Activated CD8-positive, alpha-beta memory T cell treated with anti-CD3 and anti-CD28 coated beads, Interleukin-2, amount 10 ng/mL, durations not matched to agents 7 days and 5 days (primary cell): ENCODE results near the gene CLMP. TPM values are rescaled to one million over a fixed set of nuclear protein-coding genes. Genes with fewer than 3 reads are reported as not detected.
"Not testable (repeated sequence)": the region's sequence is repeated elsewhere in the genome, so short reads cannot be mapped to it uniquely, and the experiment has no call there.

Source experiments
- ATAC-seq: fragments of 150-1000 bp; cut with Tn5 transposase; one replicate; pipeline ENCODE4 v1.10.0; 2021; ENCODE audit warnings: moderate library complexity
- CTCF ChIA-PET: fragments of 350-600 bp; sonication (Branson Sonifier 250); formaldehyde crosslinking; loops from one replicate; lab custom pipeline; 2021; ENCODE audit warnings: antibody characterized with exemption; lab: Charles Lee
- DNase-seq: peaks from one replicate; pipeline ENCODE4 v3.0.0-alpha.2; 2020
- H3K27ac Mint-ChIP-seq: one replicate; pipeline ENCODE4 v1.8.0; 2021; ENCODE audit warnings: mild to moderate bottlenecking, mixed read lengths
- H3K27me3 Mint-ChIP-seq: one replicate; pipeline ENCODE4 v1.8.0; 2021; ENCODE audit warnings: mixed read lengths
- H3K36me3 Mint-ChIP-seq: one replicate; pipeline ENCODE4 v1.8.0; 2021; ENCODE audit warnings: mild to moderate bottlenecking, mixed read lengths
- H3K4me1 Mint-ChIP-seq: one replicate; pipeline ENCODE4 v1.8.0; 2021; ENCODE audit warnings: mixed read lengths
- H3K4me3 Mint-ChIP-seq: one replicate; pipeline ENCODE4 v1.8.0; 2021; ENCODE audit warnings: mild to moderate bottlenecking, moderate library complexity, mixed read lengths
- H3K9me3 Mint-ChIP-seq: one replicate; pipeline ENCODE4 v1.8.0; 2022; ENCODE audit warnings: low read depth, mixed read lengths
- total RNA-seq, 2 experiments: library from RNA; stranded (reverse); gene quantifications; one replicate each; pipeline ENCODE4 v1.2.3, GENCODE V29; 2021

The CLMP gene
- total RNA-seq, 2 experiments from 2014 or later = 0.58 TPM; not detected in 1

DNA sequence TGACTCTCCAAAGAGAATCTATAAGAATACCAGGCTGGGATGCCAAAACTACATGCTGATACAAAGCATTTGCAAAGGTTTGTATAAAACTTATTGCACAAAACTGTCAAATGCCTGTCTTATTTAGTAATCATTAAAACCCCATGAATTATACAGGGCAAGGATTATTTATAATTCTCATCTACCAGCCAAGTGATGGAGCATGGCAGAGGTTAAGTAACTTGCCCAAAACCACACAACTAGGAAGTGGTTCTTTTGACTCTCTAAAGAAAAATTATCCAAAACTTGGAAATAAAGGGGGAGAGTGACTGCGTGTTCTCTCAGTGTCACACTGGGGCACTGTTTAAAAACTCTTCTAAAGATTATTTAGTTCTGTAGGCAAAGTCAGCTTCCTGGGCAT, 17.4 kb upstream of the CLMP start:
- no peaks in the 10 kb centered on the region for H3K36me3 Mint-ChIP-seq
- CTCF ChIA-PET = interaction anchor here (0.5 to 2.6 kb wide), 2 partner anchors 49 to 221 kb away, joined by 6 to 9 read pairs; no protein-coding TSS in a partner anchor
- H3K27me3 Mint-ChIP-seq = peaks cover 74% of the 10 kb centered on the region
- DNase-seq (no peak), ATAC-seq (no peak)
- H3K4me1 Mint-ChIP-seq = no peaks in the 10 kb centered on the region
- H3K9me3 Mint-ChIP-seq = no peaks in the 10 kb centered on the region
- no peak overlapping the region for H3K27ac Mint-ChIP-seq
- H3K4me3 Mint-ChIP-seq = no peak overlapping the region

GRCh38 chr11:123211981-123212380, 16.9 kb upstream of the CLMP start:
- Mint-ChIP-seq H3K27me3 (peaks cover 78% of the 10 kb centered on the region), H3K9me3 (no peaks in the 10 kb centered on the region), H3K4me1 (no peaks in the 10 kb centered on the region), H3K27ac (no peak overlapping the region), H3K4me3 (no peak overlapping the region), H3K36me3 (no peaks in the 10 kb centered on the region)
- ATAC-seq = no peak
- CTCF ChIA-PET = interaction anchor here (0.5 to 2.6 kb wide), 2 partner anchors 49 to 222 kb away, joined by 6 to 9 read pairs; no protein-coding TSS in a partner anchor
- DNase-seq = peak; percentile 25

- Mint-ChIP-seq H3K4me3 (no peak overlapping the region), H3K27me3 (peaks cover 82% of the 10 kb centered on the region), H3K4me1 (no peaks in the 10 kb centered on the region), H3K36me3 (no peaks in the 10 kb centered on the region), H3K9me3 (no peaks in the 10 kb centered on the region), H3K27ac (no peak overlapping the region)
- ATAC-seq (no peak), DNase-seq (peak; percentile 32)
- CTCF ChIA-PET = interaction anchor here (2.6 kb wide), 1 partner anchor 50 kb away, joined by 9 read pairs; no protein-coding TSS in a partner anchor
Measured at GRCh38 chr11:123211149-123211852, 16.3 kb upstream of the CLMP start.

- CTCF ChIA-PET = interaction anchor here (1.1 to 1.8 kb wide), 3 partner anchors 10 to 52 kb away, joined by 3 to 8 read pairs (median 4); no protein-coding TSS in a partner anchor
- H3K27me3 Mint-ChIP-seq = peaks cover 73% of the 10 kb centered on the region
- no peak for ATAC-seq
- H3K9me3 Mint-ChIP-seq = no peaks in the 10 kb centered on the region
- no peaks in the 10 kb centered on the region for H3K36me3 Mint-ChIP-seq
- DNase-seq = no peak
- no peak overlapping the region for H3K27ac Mint-ChIP-seq
- no peak overlapping the region for H3K4me3 Mint-ChIP-seq
- no peaks in the 10 kb centered on the region for H3K4me1 Mint-ChIP-seq
Measured at GRCh38 chr11:123209591-123209990, 14.5 kb upstream of the CLMP start.

DNA sequence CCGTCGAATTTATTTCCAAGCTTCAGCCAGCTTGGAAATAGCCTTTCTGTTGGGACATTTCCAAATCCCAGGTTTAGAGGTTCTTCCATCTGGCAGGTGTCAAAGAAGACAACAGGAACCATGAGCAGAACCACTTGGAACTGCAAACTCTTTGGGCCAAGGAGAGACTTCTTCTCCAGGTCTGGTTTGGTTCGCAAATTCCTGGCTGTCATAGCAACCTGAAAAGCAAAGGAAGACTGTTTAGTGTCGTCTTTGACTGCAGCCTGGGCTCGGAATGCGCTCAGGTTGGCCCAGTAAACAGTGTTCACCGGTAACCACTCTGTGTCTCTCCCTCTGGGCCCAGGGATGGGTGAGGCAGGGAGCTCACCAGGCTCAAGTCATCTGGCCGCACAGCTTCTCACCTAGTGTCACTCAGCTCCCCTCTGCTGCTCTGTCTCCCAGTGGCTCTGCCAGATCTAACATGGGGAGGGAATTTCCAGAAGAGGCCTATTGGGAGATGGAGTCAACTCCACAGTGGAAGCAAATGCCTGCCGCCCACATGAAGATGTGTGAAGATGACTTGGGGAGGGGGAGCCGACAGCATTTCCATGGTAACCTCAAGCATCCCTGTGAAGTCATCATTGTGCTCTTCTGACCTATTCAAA, 11.9 kb upstream of the CLMP start:
- DNase-seq = no peak
- no peaks in the 10 kb centered on the region for H3K4me1 Mint-ChIP-seq
- H3K27me3 Mint-ChIP-seq = peaks cover 79% of the 10 kb centered on the region
- ATAC-seq = no peak
- CTCF ChIA-PET = no interaction called here
- no peaks in the 10 kb centered on the region for H3K9me3 Mint-ChIP-seq
- no peaks in the 10 kb centered on the region for H3K36me3 Mint-ChIP-seq
- H3K4me3 Mint-ChIP-seq = no peak overlapping the region
- H3K27ac Mint-ChIP-seq = no peak overlapping the region

- H3K36me3 Mint-ChIP-seq, ATAC-seq, CTCF ChIA-PET, DNase-seq, H3K27ac Mint-ChIP-seq, H3K4me1 Mint-ChIP-seq, H3K4me3 Mint-ChIP-seq, H3K9me3 Mint-ChIP-seq: not testable (repeated sequence)
- peaks cover 76% of the 10 kb centered on the region for H3K27me3 Mint-ChIP-seq
Measured at GRCh38 chr11:123206055-123206454, 11.0 kb upstream of the CLMP start.

GRCh38 chr11:123203934-123204333, 8.9 kb upstream of the CLMP start:
- CTCF ChIA-PET = interaction anchor here (1.3 kb wide), 1 partner anchor 41 kb away, joined by 3 read pairs; no protein-coding TSS in a partner anchor
- no peak overlapping the region for H3K4me3 Mint-ChIP-seq
- H3K27me3 Mint-ChIP-seq = peaks cover 76% of the 10 kb centered on the region
- H3K36me3 Mint-ChIP-seq = no peaks in the 10 kb centered on the region
- no peak overlapping the region for H3K27ac Mint-ChIP-seq
- ATAC-seq = no peak
- H3K9me3 Mint-ChIP-seq = no peaks in the 10 kb centered on the region
- no peak for DNase-seq
- H3K4me1 Mint-ChIP-seq = no peaks in the 10 kb centered on the region

- Mint-ChIP-seq H3K4me1 (no peaks in the 10 kb centered on the region), H3K36me3 (no peaks in the 10 kb centered on the region), H3K27me3 (peaks cover 76% of the 10 kb centered on the region), H3K27ac (no peak overlapping the region), H3K9me3 (no peaks in the 10 kb centered on the region), H3K4me3 (no peak overlapping the region)
- no peak for ATAC-seq
- DNase-seq = no peak
- CTCF ChIA-PET = interaction anchor here (1.3 kb wide), 1 partner anchor 41 kb away, joined by 3 read pairs; no protein-coding TSS in a partner anchor
Measured at GRCh38 chr11:123203471-123203870, 8.4 kb upstream of the CLMP start.

DNA sequence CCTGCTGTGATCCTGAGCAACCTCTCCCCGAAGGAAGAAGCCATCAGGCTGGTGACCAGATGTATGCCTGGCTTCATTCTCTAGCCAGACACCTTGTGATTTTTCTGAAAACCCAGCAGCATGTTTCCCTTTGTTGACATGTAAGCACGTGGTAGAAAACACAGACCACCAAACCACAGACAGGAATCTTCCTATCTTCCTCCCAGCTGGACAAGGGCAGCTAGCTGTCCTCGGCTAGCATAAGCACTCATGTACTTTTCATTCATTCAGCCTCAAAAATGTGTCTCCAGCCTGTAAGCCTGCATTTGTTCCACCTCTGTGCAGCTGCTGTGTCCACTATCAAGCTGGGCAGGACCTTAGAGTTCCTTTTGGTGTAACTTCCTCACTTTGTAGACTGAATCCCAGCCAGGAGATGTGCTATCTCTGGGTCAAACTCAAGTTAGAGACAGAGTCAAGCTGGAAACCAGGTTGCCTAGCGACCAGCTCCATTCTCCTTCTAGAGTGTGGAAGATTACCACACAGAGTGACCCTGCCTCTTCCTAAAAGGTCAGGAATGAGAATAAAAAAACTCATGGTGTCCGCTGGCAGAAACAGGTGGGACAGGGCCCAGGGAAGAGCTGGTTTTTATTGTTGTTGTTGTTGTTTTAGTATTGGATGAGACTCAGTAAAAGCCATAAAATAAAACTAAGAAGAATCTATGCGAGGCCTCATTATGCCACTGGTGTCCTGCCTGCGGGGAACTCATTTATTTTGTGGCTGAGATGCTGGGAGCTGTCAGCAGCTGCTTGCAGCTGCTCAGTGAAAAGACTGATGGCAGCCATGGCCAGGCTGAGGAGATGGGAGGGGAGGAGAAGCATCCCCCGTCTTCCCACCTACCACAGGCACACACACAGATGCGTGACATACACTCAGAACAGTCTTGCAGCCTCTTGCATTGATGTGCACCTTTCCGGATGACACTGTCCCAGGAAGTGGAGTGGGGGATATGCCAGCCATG, 7.4 kb upstream of the CLMP start:
- no peak overlapping the region for H3K27ac Mint-ChIP-seq
- peaks cover 78% of the 10 kb centered on the region for H3K27me3 Mint-ChIP-seq
- H3K4me1 Mint-ChIP-seq = no peaks in the 10 kb centered on the region
- ATAC-seq = no peak
- CTCF ChIA-PET = interaction anchor here (1.0 kb wide), 1 partner anchor 59 kb away, joined by 3 read pairs; no protein-coding TSS in a partner anchor
- no peak for DNase-seq
- H3K9me3 Mint-ChIP-seq = no peaks in the 10 kb centered on the region
- H3K4me3 Mint-ChIP-seq = no peak overlapping the region
- no peaks in the 10 kb centered on the region for H3K36me3 Mint-ChIP-seq

- no peaks in the 10 kb centered on the region for H3K36me3 Mint-ChIP-seq
- DNase-seq (no peak), ATAC-seq (no peak)
- CTCF ChIA-PET = interaction anchor here (1.2 kb wide), 1 partner anchor 47 kb away, joined by 4 read pairs; no protein-coding TSS in a partner anchor
- no peak overlapping the region for H3K27ac Mint-ChIP-seq
- H3K9me3 Mint-ChIP-seq = no peaks in the 10 kb centered on the region
- peaks cover 5% of the 10 kb centered on the region for H3K4me1 Mint-ChIP-seq
- H3K4me3 Mint-ChIP-seq = no peak overlapping the region
- peaks cover 80% of the 10 kb centered on the region for H3K27me3 Mint-ChIP-seq
Measured at GRCh38 chr11:123200264-123200663, 5.2 kb upstream of the CLMP start.

DNA sequence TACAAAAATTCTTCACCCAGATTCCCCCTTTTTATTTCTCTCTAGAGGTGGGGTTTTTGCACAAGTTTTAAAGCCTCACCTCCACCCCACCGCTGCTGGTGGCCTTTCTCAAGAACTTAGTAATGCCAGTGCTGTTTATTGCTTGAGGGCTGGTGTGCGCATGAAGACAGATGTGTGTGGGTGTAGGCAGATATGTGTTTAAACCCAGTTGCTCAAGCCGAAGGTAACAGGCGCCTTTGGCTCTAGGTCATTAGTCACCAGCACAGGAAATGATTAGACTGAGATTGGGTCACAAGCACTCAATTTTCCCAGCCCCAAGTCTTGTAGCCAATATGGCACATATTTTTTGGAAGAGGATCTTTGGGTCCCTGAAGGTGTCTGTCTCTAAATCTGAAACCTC, 2.7 kb upstream of the CLMP start:
- no peak for ATAC-seq
- Mint-ChIP-seq H3K4me3 (no peak overlapping the region), H3K4me1 (peaks cover 10% of the 10 kb centered on the region), H3K9me3 (no peaks in the 10 kb centered on the region), H3K27ac (no peak overlapping the region), H3K27me3 (peaks cover 85% of the 10 kb centered on the region), H3K36me3 (no peaks in the 10 kb centered on the region)
- CTCF ChIA-PET = interaction anchor here (0.9 kb wide), 1 partner anchor 49 kb away, joined by 3 read pairs; no protein-coding TSS in a partner anchor
- DNase-seq = no peak

DNA sequence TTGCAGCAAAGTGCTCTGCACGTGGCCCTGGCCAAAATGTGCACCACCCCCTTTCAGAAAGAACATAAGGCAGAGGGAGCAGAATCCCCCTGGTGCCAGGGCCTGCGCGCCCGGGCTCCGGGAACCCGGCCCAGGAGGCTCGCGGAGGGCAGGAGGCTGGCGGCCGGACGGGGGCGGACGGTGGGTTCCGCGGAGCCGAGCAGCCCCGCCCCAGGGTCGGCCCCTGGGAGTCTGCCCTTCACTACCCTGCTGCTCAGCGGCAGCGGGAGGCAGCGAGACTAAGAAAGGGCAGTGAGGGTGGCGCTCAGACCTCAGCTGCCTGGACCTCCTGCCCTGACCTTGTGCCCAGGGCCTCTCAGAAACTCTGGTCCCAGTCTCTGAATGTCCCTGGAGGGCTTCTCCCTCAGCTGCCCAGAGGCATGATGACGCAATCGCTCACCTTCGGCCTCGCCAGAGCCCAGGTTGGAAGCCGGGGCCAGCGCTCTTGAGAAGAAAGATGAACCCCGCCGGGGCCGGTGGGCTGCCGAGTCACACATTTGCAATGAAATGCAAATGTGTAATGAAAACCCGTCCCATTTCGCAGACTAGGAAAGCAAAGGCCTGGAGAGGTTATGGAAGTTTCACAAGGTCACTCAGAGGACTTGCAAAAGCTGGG, 1.1 kb upstream of the CLMP start:
- Mint-ChIP-seq H3K4me3 (no peak overlapping the region), H3K27ac (no peak overlapping the region), H3K4me1 (peaks cover 22% of the 10 kb centered on the region), H3K27me3 (peaks cover 88% of the 10 kb centered on the region), H3K9me3 (no peaks in the 10 kb centered on the region), H3K36me3 (no peaks in the 10 kb centered on the region)
- CTCF ChIA-PET = no interaction called here
- DNase-seq (no peak), ATAC-seq (no peak)
